GM13977 (cell line): ENCODE data around the gene WDR36.

Experiments
- DNase-seq: peaks from one replicate; pipeline ENCODE4 v3.0.0; 2012; ENCODE audit warnings: low spot score
- CTCF ChIP-seq: IDR thresholded peaks from 2 replicates; pipeline ENCODE4 v1.5.1; 2012; ENCODE audit warnings: mild to moderate bottlenecking, control low read depth; ENCODE audit not compliant: insufficient read depth; ENCODE audit errors: extremely low read depth, missing control alignments
- in situ Hi-C: fragments of 300-500 bp; cut with MboI; formaldehyde crosslinking; loops from one replicate; pipeline ENCODE4 v1.12.0; 2022; ENCODE audit warnings: low sequenced_read_pairs, low pct_unique_long_range_greater_than_20kb, mixed read lengths, inconsistent platforms; ENCODE audit not compliant: unreplicated experiment

Gene WDR36

GRCh38 chr5:111132076-111132475 lies 39.9 kb downstream of the WDR36 start:
- TF ChIP-seq CTCF: no peak
- in situ Hi-C loops: no loop called here
- DNase-seq: no peak

- no peak for TF ChIP-seq CTCF
- in situ Hi-C loops: no loop called here
- no peak for DNase-seq
Observed at GRCh38 chr5:111132731-111133435, 40.7 kb downstream of the WDR36 start.

GRCh38 chr5:111133436-111133751 lies 41.2 kb downstream of the WDR36 start:
- no peak for DNase-seq
- in situ Hi-C loops: no loop called here
- TF ChIP-seq CTCF: no peak

GRCh38 chr5:111134087-111134486 lies 41.9 kb downstream of the WDR36 start:
- DNase-seq: no peak
- in situ Hi-C loops: no loop called here
- no peak for TF ChIP-seq CTCF

GRCh38 chr5:111134864-111135263 lies 42.7 kb downstream of the WDR36 start:
- DNase-seq: no peak
- no peak for TF ChIP-seq CTCF
- in situ Hi-C loops: no loop called here

- no peak for DNase-seq
- in situ Hi-C loops: no loop called here
Observed at GRCh38 chr5:111135363-111135762, 43.2 kb downstream of the WDR36 start.

More at GRCh38 chr5:111135363-111135762, 43.2 kb downstream of the WDR36 start:
- no peak for TF ChIP-seq CTCF
